ENCODE data around the gene L3MBTL1. TPM values are rescaled to one million over a fixed set of nuclear protein-coding genes. Genes with fewer than 3 reads are reported as not detected.

Gene L3MBTL1
- total RNA-seq, 6 experiments from 2014 or later: 1.2 to 3.2 (median 2.4) TPM

GRCh38 chr20:43464219-43464790 lies 43.2 kb upstream of the L3MBTL1 start:
- Histone ChIP-seq H3K27ac (no peak overlapping the region), H3K27me3 (no peaks in the 10 kb centered on the region), H3K36me3 (peaks cover 12 to 87% (median 37%) of the 10 kb centered on the region in 4 donors), H3K4me3 (no peak overlapping the region), H3K9me3 (no peaks in the 10 kb centered on the region), H3K4me1 (peaks cover 0 to 27% (median 4%) of the 10 kb centered on the region in 4 donors)
- TF ChIP-seq CTCF (IDR thresholded peaks at IDR 0.05) (no peak), POLR2A (IDR thresholded peaks at IDR 0.05) (no peak)
- WGBS (ENCODE audit: insufficient coverage, low coverage, low lambda C conversion rate, missing lambda C conversion rate): 84% methylated on average over 8 of the region's 9 CpGs
- DNase-seq (no peak), ATAC-seq (no peak)
- intact Hi-C loops (cut with DNase I): no loop called here

- H3K4me3 ChIP-seq: no peak overlapping the region
- intact Hi-C loops (cut with DNase I): no loop called here
- TF ChIP-seq CTCF (IDR thresholded peaks at IDR 0.05) (no peak), POLR2A (IDR thresholded peaks at IDR 0.05) (no peak)
- peaks cover 0 to 14% (median 0%) of the 10 kb centered on the region in 4 donors for H3K4me1 ChIP-seq
- H3K36me3 ChIP-seq: peaks cover 4 to 83% (median 30%) of the 10 kb centered on the region in 4 donors
- H3K9me3 ChIP-seq: no peaks in the 10 kb centered on the region
- DNase-seq: no peak
- no peak for ATAC-seq
- no peak overlapping the region for H3K27ac ChIP-seq
- WGBS (ENCODE audit: insufficient coverage, low coverage, low lambda C conversion rate, missing lambda C conversion rate): 100% methylated on average over 1 of the region's 2 CpGs
- no peaks in the 10 kb centered on the region for H3K27me3 ChIP-seq
Observed at GRCh38 chr20:43465625-43465943, 41.9 kb upstream of the L3MBTL1 start.

- WGBS (ENCODE audit: insufficient coverage, low coverage, low lambda C conversion rate, missing lambda C conversion rate): 90% methylated on average over 1 of the region's 1 CpG
- Histone ChIP-seq H3K27me3 (no peaks in the 10 kb centered on the region), H3K4me3 (no peak overlapping the region), H3K4me1 (peaks cover 0 to 9% (median 0%) of the 10 kb centered on the region in 4 donors), H3K36me3 (peaks cover 4 to 65% (median 20%) of the 10 kb centered on the region in 4 donors), H3K27ac (no peak overlapping the region), H3K9me3 (no peaks in the 10 kb centered on the region)
- ATAC-seq (no peak), DNase-seq (no peak)
- no peak for TF ChIP-seq POLR2A (IDR thresholded peaks at IDR 0.05)
- TF ChIP-seq CTCF (IDR thresholded peaks at IDR 0.05): no peak
- intact Hi-C loops (cut with DNase I): no loop called here
Observed at GRCh38 chr20:43467589-43467988, 39.9 kb upstream of the L3MBTL1 start.

GRCh38 chr20:43472671-43473380 lies 34.7 kb upstream of the L3MBTL1 start:
- H3K27me3 ChIP-seq: no peaks in the 10 kb centered on the region
- TF ChIP-seq POLR2A (IDR thresholded peaks at IDR 0.05) (no peak), CTCF (IDR thresholded peaks at IDR 0.05) (no peak)
- H3K4me3 ChIP-seq: no peak overlapping the region
- ATAC-seq: peak in 1 of 4 donors; percentile 25
- no peak for DNase-seq
- intact Hi-C loops (cut with DNase I): no loop called here
- H3K4me1 ChIP-seq: no peaks in the 10 kb centered on the region
- 58% methylated on average over 11 of the region's 11 CpGs for WGBS (ENCODE audit: insufficient coverage, low coverage, low lambda C conversion rate, missing lambda C conversion rate)
- H3K9me3 ChIP-seq: no peaks in the 10 kb centered on the region
- H3K36me3 ChIP-seq: peaks cover 0 to 17% (median 0%) of the 10 kb centered on the region in 4 donors
- H3K27ac ChIP-seq: no peak overlapping the region

All from right lobe of liver (tissue), 6 donors.